AG09309 (cell line): ENCODE results near the gene GNAQ.

Experiments used
- DNase-seq: peaks from one replicate; pipeline ENCODE4 v3.0.0-alpha.2; 2010; ENCODE audit warnings: low read depth
- H3K4me3 ChIP-seq: 2 replicates; pipeline ENCODE4 v1.5.1; 2011; ENCODE audit warnings: mild to moderate bottlenecking, low read depth, low read length, moderate library complexity; ENCODE audit not compliant: control insufficient read depth
- TF ChIP-seq, protein P1 (sequence below): IDR thresholded peaks from 2 replicates; pipeline ENCODE4 v1.5.1; 2011; ENCODE audit warnings: mild to moderate bottlenecking, low read depth, low read length, inconsistent platforms; ENCODE audit not compliant: insufficient read depth, control insufficient read depth; ENCODE audit errors: missing control alignments

GNAQ gene

DNA sequence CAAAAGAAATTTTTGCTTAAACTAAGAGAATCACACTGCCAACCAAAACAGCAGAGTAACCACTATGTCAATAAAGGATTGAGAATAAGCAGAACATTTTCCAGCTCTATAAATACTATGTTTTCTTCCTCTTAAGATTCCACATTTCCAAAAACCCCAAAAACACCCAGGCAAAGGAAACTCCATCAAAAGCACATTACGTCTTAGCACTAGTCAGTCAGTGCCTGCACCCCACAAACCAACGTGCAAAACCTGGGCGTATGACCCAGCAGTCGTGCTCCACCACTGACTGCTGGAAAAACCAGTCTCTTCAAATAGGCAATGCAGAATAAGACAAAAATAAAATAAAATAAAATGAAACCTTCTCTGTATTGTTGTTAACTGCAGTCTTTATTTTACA, 85.3 kb downstream of the GNAQ start:
- DNase-seq: no peak
- TF ChIP-seq, protein P1, sequence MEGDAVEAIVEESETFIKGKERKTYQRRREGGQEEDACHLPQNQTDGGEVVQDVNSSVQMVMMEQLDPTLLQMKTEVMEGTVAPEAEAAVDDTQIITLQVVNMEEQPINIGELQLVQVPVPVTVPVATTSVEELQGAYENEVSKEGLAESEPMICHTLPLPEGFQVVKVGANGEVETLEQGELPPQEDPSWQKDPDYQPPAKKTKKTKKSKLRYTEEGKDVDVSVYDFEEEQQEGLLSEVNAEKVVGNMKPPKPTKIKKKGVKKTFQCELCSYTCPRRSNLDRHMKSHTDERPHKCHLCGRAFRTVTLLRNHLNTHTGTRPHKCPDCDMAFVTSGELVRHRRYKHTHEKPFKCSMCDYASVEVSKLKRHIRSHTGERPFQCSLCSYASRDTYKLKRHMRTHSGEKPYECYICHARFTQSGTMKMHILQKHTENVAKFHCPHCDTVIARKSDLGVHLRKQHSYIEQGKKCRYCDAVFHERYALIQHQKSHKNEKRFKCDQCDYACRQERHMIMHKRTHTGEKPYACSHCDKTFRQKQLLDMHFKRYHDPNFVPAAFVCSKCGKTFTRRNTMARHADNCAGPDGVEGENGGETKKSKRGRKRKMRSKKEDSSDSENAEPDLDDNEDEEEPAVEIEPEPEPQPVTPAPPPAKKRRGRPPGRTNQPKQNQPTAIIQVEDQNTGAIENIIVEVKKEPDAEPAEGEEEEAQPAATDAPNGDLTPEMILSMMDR: no peak
- H3K4me3 ChIP-seq: no peak overlapping the region

DNA sequence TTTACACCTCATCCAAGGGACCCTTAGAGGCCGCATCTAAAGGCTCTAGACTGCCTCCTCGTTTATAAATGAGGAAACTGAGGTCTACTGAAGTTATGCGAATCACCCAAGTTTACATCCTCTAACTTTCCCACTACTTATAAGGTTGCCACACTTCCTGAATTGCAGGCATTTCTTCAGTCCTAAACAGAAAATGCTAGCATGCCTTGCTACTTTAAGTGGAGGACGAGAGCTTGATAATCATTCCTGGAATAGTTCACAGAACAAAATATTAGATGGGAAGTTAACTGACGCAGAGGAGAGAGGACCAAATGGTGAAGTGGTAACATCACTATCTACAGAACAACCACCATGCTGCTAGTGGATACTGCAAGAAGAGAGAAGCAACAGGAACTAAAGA, 85.8 kb downstream of the GNAQ start:
- DNase-seq: no peak
- TF ChIP-seq, protein P1: no peak
- no peak overlapping the region for H3K4me3 ChIP-seq

DNA sequence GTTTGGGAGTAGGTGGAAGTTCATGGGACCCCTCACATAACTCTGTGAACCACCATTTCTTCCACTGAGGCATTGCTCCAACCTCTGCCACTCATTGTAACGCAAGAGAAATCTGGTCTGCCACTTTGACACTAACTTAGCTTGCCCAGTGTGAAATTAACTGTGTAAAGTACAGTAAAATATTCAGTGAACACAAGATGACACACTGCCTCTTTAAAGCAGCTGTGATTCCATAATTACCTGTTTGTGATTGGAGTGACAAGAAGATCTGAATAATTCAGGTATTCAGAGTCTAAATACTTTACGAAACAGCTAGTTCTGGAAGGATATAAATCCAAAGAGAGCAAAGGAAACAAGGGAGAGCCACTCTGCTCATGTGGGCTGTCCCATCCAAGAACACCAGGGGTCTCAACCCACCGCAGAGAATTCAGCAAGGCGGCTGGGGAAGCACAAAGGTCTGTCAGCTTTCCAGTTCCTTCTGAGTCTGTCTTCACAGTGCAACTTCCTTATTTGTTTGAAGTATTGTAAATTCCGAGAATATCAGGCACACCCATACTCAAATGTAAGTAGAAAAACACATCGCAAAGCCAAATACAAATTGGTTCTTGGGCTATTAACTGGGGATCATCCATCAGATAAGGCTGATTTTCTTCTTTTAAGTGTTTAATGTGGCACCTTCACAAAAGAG, 86.9 kb downstream of the GNAQ start:
- TF ChIP-seq, protein P1: no peak
- DNase-seq: no peak

DNA sequence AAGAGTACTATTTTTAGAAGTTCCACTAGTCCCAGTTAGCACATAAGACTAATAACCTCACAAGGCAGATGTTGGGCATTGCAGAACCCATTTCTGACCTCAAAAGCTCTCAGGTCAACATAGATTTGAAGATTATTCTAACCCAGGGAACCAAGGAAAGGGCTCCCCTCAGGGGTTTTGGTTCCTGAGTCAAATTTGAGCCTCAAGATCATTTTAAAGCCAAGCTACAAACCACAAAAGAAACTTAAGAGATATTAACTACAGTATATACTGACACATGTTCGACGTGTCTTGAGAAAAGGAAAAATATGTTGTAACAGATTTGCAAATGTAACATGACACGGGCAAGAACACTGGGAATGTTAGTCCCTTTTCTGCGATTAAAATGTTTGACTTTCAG, 88.6 kb downstream of the GNAQ start:
- no peak overlapping the region for H3K4me3 ChIP-seq
- DNase-seq: no peak
- TF ChIP-seq, protein P1: no peak

More for the DNA sequence above, 86.9 kb downstream of the GNAQ start:
- H3K4me3 ChIP-seq: no peak overlapping the region

DNA sequence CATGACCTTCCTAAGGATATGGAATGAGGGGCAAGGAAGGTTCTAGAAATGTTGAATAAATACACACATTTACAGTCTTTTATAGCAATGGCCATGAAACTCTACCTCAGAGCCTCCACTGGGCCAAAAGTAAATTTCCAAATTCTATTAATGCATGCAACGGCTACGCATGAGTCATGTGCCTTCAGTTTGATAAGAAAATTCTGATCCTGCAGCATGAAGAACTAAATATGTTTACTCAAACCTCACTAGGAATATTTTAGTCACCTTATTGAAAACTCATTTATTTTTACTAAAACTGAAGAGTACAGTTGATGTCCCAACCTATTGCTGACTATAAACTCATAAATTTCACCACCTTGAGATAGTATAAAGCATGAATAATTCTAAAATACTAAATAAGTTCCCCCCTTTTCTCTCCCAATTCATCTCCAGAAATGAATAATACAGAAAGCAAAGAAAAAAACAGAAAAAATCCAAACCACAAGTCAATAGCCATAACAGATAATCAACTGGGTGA, 92.4 kb downstream of the GNAQ start:
- no peak overlapping the region for H3K4me3 ChIP-seq
- TF ChIP-seq, protein P1: no peak
- DNase-seq: no peak

DNA sequence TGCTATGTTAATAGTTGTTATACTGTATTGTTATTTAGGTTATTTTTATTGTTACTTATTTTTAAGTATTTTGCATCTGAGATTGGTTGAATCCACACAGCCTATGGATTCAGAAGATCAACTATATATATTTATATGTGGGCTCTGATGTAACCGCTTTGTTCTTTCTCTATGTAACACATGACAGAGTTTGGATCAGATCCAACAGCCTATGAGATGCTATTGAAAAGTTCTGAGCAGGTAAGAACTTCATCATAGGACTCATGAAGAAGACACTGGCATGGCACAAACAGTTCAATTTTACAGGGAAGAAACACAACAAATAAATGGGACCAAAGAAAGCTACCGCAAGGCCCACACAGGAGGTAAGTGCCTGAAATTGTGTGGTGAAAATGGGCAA, 93.4 kb downstream of the GNAQ start:
- no peak for DNase-seq
- TF ChIP-seq, protein P1: no peak
- no peak overlapping the region for H3K4me3 ChIP-seq
